Peyer's patch (tissue), 4 donors: ENCODE results near the gene FHOD3. TPM values are rescaled to one million over a fixed set of nuclear protein-coding genes. Genes with fewer than 3 reads are reported as not detected.

Source experiments
- DNase-seq, 3 donors: peaks; one replicate each; pipeline ENCODE4 v3.0.0-alpha.2; 2017 to 2019
- H3K27ac ChIP-seq, 4 donors: fragments of 200-600 bp; sonication (generic); one replicate each; pipeline ENCODE4 v1.5.1; 2016 to 2019
- H3K27me3 ChIP-seq, 2 donors: fragments of 200-600 bp; sonication (generic); one replicate each; pipeline ENCODE4 v1.5.1; 2019
- H3K36me3 ChIP-seq, 3 donors: fragments of 200-600 bp; sonication (generic); one replicate each; pipeline ENCODE4 v1.5.1; 2016 to 2019
- H3K4me1 ChIP-seq, 4 donors: fragments of 200-600 bp; sonication (generic); one replicate each; pipeline ENCODE4 v1.5.1; 2016 to 2019
- H3K4me3 ChIP-seq, 4 donors: fragments of 200-600 bp; sonication (generic); 1 replicate in 3 of 4; 2 replicates in 1 of 4; pipeline ENCODE4 v1.5.1; 2016 to 2019; ENCODE audit warnings: mild to moderate bottlenecking in 1 of 4
- H3K9me3 ChIP-seq, 4 donors: fragments of 200-600 bp; sonication (generic); one replicate each; pipeline ENCODE4 v1.5.1; 2016 to 2019; ENCODE audit warnings: mild to moderate bottlenecking in 1 of 4
- CTCF ChIP-seq, 6 experiments: fragments of 450-650 bp in 4 of 6; fragments of 200-600 bp in 2 of 6; sonication (generic) in 1 of 6; IDR thresholded peaks; one replicate each; pipeline ENCODE4 v1.5.1; 2017 to 2019; ENCODE audit warnings: antibody characterized with exemption in 6 of 6, mild to moderate bottlenecking in 3 of 6, moderate library complexity in 1 of 6
- POLR2A ChIP-seq, 2 donors: fragments of 450-650 bp; IDR thresholded peaks; one replicate each; pipeline ENCODE4 v1.5.1; 2017; ENCODE audit warnings: antibody characterized with exemption in 2 of 2, mild to moderate bottlenecking in 2 of 2, moderate library complexity in 2 of 2
- total RNA-seq, 4 donors: library from RNA; depleted of rRNA; stranded (reverse); fragments of >200 nt; gene quantifications; one replicate each; pipeline ENCODE4 v1.1.0, GENCODE V29; 2016

FHOD3 gene
- total RNA-seq, 4 donors from 2014 or later, result 0.53 to 10.7 (median 4.6) TPM

- H3K27ac ChIP-seq, result no peak overlapping the region
- no peaks in the 10 kb centered on the region for H3K4me1 ChIP-seq
- H3K36me3 ChIP-seq, result peaks cover 0 to 6% (median 0%) of the 10 kb centered on the region in 3 donors
- no peaks in the 10 kb centered on the region for H3K27me3 ChIP-seq
- no peak overlapping the region for H3K4me3 ChIP-seq
- H3K9me3 ChIP-seq, result no peaks in the 10 kb centered on the region
- no peak for TF ChIP-seq POLR2A (IDR thresholded peaks at IDR 0.05)
- TF ChIP-seq CTCF (IDR thresholded peaks at IDR 0.05), result no peak
- DNase-seq, result no peak
Measured at GRCh38 chr18:36262971-36263370, 34.5 kb upstream of the FHOD3 start.

DNA sequence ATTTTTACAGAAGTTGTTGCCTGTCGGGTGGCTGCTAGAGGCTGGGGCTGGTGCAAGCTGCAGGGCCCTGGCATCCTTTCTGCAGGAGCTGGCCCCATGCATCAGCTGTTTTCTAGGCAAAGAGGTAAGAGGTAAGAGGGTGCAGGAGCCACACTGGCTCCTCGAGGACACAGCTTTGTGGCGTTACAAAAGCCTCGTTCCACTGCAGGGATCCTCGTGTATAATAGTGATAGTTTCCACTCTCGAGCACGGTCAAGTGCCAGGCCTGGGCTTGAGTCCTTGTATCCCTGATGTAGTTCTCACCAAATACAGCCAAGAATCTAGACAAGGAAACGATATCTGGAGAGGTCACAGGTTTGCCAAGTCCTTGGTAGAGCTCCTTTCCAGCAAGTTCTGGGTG, 33.2 kb upstream of the FHOD3 start:
- Histone ChIP-seq H3K27me3 (no peaks in the 10 kb centered on the region), H3K4me3 (no peak overlapping the region), H3K27ac (no peak overlapping the region), H3K9me3 (no peaks in the 10 kb centered on the region), H3K4me1 (no peaks in the 10 kb centered on the region), H3K36me3 (peaks cover 0 to 6% (median 0%) of the 10 kb centered on the region in 3 donors)
- TF ChIP-seq POLR2A (IDR thresholded peaks at IDR 0.05), result no peak
- no peak for TF ChIP-seq CTCF (IDR thresholded peaks at IDR 0.05)
- DNase-seq, result no peak

GRCh38 chr18:36265015-36265414, 32.5 kb upstream of the FHOD3 start:
- no peak overlapping the region for H3K4me3 ChIP-seq
- H3K36me3 ChIP-seq, result peaks cover 0 to 6% (median 0%) of the 10 kb centered on the region in 3 donors
- no peaks in the 10 kb centered on the region for H3K4me1 ChIP-seq
- H3K9me3 ChIP-seq, result no peaks in the 10 kb centered on the region
- TF ChIP-seq POLR2A (IDR thresholded peaks at IDR 0.05) (no peak), CTCF (IDR thresholded peaks at IDR 0.05) (no peak)
- H3K27me3 ChIP-seq, result no peaks in the 10 kb centered on the region
- no peak overlapping the region for H3K27ac ChIP-seq
- no peak for DNase-seq

- Histone ChIP-seq H3K27me3 (no peaks in the 10 kb centered on the region), H3K27ac (no peak overlapping the region), H3K9me3 (no peaks in the 10 kb centered on the region), H3K36me3 (peaks cover 0 to 6% (median 0%) of the 10 kb centered on the region in 3 donors), H3K4me1 (no peaks in the 10 kb centered on the region), H3K4me3 (no peak overlapping the region)
- no peak for DNase-seq
- TF ChIP-seq POLR2A (IDR thresholded peaks at IDR 0.05) (no peak), CTCF (IDR thresholded peaks at IDR 0.05) (no peak)
Measured at GRCh38 chr18:36269157-36269556, 28.4 kb upstream of the FHOD3 start.

- DNase-seq, result no peak
- Histone ChIP-seq H3K4me3 (no peak overlapping the region), H3K27ac (no peak overlapping the region), H3K27me3 (no peaks in the 10 kb centered on the region), H3K36me3 (peaks cover 0 to 3% (median 0%) of the 10 kb centered on the region in 3 donors), H3K9me3 (no peaks in the 10 kb centered on the region), H3K4me1 (no peaks in the 10 kb centered on the region)
- TF ChIP-seq POLR2A (IDR thresholded peaks at IDR 0.05) (no peak), CTCF (IDR thresholded peaks at IDR 0.05) (no peak)
Measured at GRCh38 chr18:36271153-36271552, 26.4 kb upstream of the FHOD3 start.

DNA sequence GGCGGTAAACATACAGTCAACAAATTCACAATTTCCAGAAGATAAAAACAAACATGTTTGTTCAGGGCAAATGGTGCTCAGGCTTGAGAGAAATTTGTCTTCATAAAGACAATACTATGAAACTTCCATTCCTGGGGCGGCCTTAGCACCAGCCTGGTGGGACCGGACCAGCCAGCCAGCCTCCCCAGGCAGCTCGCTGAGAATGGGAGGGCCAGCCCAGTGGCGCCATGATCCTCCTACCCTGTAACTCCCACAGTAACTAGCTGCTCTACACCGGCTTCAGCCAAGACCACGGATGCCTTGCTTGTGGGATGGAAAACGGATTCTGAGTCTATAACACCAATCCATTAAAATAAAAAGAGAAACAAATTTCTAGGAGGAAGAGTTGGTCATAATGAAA, 24.2 kb upstream of the FHOD3 start:
- no peaks in the 10 kb centered on the region for H3K36me3 ChIP-seq
- no peaks in the 10 kb centered on the region for H3K27me3 ChIP-seq
- no peak overlapping the region for H3K27ac ChIP-seq
- TF ChIP-seq CTCF (IDR thresholded peaks at IDR 0.05), result no peak
- no peaks in the 10 kb centered on the region for H3K4me1 ChIP-seq
- DNase-seq, result no peak
- H3K9me3 ChIP-seq, result no peaks in the 10 kb centered on the region
- no peak overlapping the region for H3K4me3 ChIP-seq
